HEK293 (cell line): ENCODE measurements around the gene UBE2J2.
A peak's percentile ranks its signal among the peaks of the same experiment; 100 is the strongest.

ENCODE experiments used
- HOXC10 ChIP-seq: sonication (generic); formaldehyde crosslinking; IDR thresholded peaks from 2 replicates; pipeline ENCODE4 v1.8.1; 2023; ENCODE audit warnings: mild to moderate bottlenecking, missing genetic modification reagents
- MZF1 ChIP-seq: fragments of 450-650 bp; formaldehyde crosslinking; IDR thresholded peaks from 2 replicates; pipeline ENCODE4 v1.5.1; 2017; ENCODE audit warnings: missing biosample characterization, missing genetic modification characterization, borderline replicate concordance
- ZBTB1 ChIP-seq: fragments of 450-650 bp; formaldehyde crosslinking; IDR thresholded peaks from 2 replicates; pipeline ENCODE4 v1.5.1; 2016; ENCODE audit warnings: missing biosample characterization, missing genetic modification characterization
- ZBTB8A ChIP-seq: fragments of 450-650 bp; formaldehyde crosslinking; IDR thresholded peaks from 2 replicates; pipeline ENCODE4 v1.5.1; 2016; ENCODE audit warnings: missing biosample characterization, missing genetic modification characterization
- ZFP3 ChIP-seq: fragments of 450-650 bp; formaldehyde crosslinking; IDR thresholded peaks from 2 replicates; pipeline ENCODE4 v1.5.1; 2016; ENCODE audit warnings: low read depth, missing biosample characterization, missing genetic modification characterization
- ZFP41 ChIP-seq: fragments of 450-650 bp; formaldehyde crosslinking; IDR thresholded peaks from 2 replicates; pipeline ENCODE4 v1.5.1; 2016; ENCODE audit warnings: missing biosample characterization, missing genetic modification characterization, borderline replicate concordance
- ZNF114 ChIP-seq: fragments of 450-650 bp; formaldehyde crosslinking; IDR thresholded peaks from 2 replicates; pipeline ENCODE4 v1.5.0; 2017; ENCODE audit warnings: missing biosample characterization, missing genetic modification characterization
- ZNF132 ChIP-seq: fragments of 450-650 bp; formaldehyde crosslinking; IDR thresholded peaks from 2 replicates; pipeline ENCODE4 v1.5.1; 2017; ENCODE audit warnings: missing biosample characterization, missing genetic modification characterization, borderline replicate concordance
- ZNF133 ChIP-seq: fragments of 450-650 bp; formaldehyde crosslinking; IDR thresholded peaks from 2 replicates; pipeline ENCODE4 v1.5.1; 2016; ENCODE audit warnings: missing biosample characterization, missing genetic modification characterization
- ZNF211 ChIP-seq: fragments of 450-650 bp; formaldehyde crosslinking; IDR thresholded peaks from 2 replicates; pipeline ENCODE4 v1.5.1; 2016; ENCODE audit warnings: low read depth, missing biosample characterization, missing genetic modification characterization
- ZNF366 ChIP-seq: fragments of 450-650 bp; formaldehyde crosslinking; conservative IDR thresholded peaks from 2 replicates; pipeline ENCODE4 v1.5.1; 2016; ENCODE audit warnings: missing biosample characterization, missing genetic modification characterization
- ZNF416 ChIP-seq: fragments of 450-650 bp; formaldehyde crosslinking; IDR thresholded peaks from 2 replicates; pipeline ENCODE4 v1.5.1; 2016; ENCODE audit warnings: missing biosample characterization, missing genetic modification characterization
- ZNF433 ChIP-seq: fragments of 450-650 bp; formaldehyde crosslinking; IDR thresholded peaks from 2 replicates; pipeline ENCODE4 v1.5.1; 2016; ENCODE audit warnings: missing biosample characterization, missing genetic modification characterization, low read depth
- ZNF473 ChIP-seq: fragments of 450-650 bp; formaldehyde crosslinking; IDR thresholded peaks from 2 replicates; pipeline ENCODE4 v1.5.1; 2017; ENCODE audit warnings: missing biosample characterization, missing genetic modification characterization
- ZNF48 ChIP-seq: fragments of 450-650 bp; formaldehyde crosslinking; IDR thresholded peaks from 2 replicates; pipeline ENCODE4 v1.5.1; 2016; ENCODE audit warnings: missing biosample characterization, missing genetic modification characterization
- ZNF501 ChIP-seq: fragments of 450-650 bp; formaldehyde crosslinking; IDR thresholded peaks from 2 replicates; pipeline ENCODE4 v1.5.1; 2016; ENCODE audit warnings: missing biosample characterization, missing genetic modification characterization
- ZNF544 ChIP-seq: fragments of 450-650 bp; formaldehyde crosslinking; IDR thresholded peaks from 2 replicates; pipeline ENCODE4 v1.5.0; 2017; ENCODE audit warnings: missing biosample characterization, missing genetic modification characterization
- ZNF548 ChIP-seq: fragments of 450-650 bp; formaldehyde crosslinking; IDR thresholded peaks from 2 replicates; pipeline ENCODE4 v1.5.1; 2016; ENCODE audit warnings: missing biosample characterization, missing genetic modification characterization
- ZNF549 ChIP-seq: fragments of 450-650 bp; IDR thresholded peaks from 2 replicates; pipeline ENCODE4 v1.5.1; 2018; ENCODE audit warnings: missing biosample characterization, missing genetic modification characterization, mild to moderate bottlenecking, inconsistent platforms, moderate library complexity
- ZNF654 ChIP-seq: fragments of 450-650 bp; formaldehyde crosslinking; IDR thresholded peaks from 2 replicates; pipeline ENCODE4 v1.5.1; 2016; ENCODE audit warnings: low read depth, missing biosample characterization, missing genetic modification characterization
- ZNF660 ChIP-seq: fragments of 450-650 bp; IDR thresholded peaks from 2 replicates; pipeline ENCODE4 v1.5.1; 2018; ENCODE audit warnings: missing biosample characterization, mild to moderate bottlenecking, missing genetic modification characterization
- ZNF768 ChIP-seq: fragments of 450-650 bp; formaldehyde crosslinking; IDR thresholded peaks from 2 replicates; pipeline ENCODE4 v1.5.1; 2018; ENCODE audit warnings: missing biosample characterization, mild to moderate bottlenecking, missing genetic modification characterization
- ZNF785 ChIP-seq: fragments of 450-650 bp; formaldehyde crosslinking; IDR thresholded peaks from 2 replicates; pipeline ENCODE4 v1.5.1; 2016; ENCODE audit warnings: missing biosample characterization, missing genetic modification characterization
- ZNF792 ChIP-seq: fragments of 450-650 bp; formaldehyde crosslinking; IDR thresholded peaks from 2 replicates; pipeline ENCODE4 v1.5.1; 2016; ENCODE audit warnings: missing biosample characterization, missing genetic modification characterization
- ZNF837 ChIP-seq: fragments of 450-650 bp; formaldehyde crosslinking; IDR thresholded peaks from 2 replicates; pipeline ENCODE4 v1.5.1; 2016; ENCODE audit warnings: missing biosample characterization, missing genetic modification characterization
- TF ChIP-seq, protein P1 (sequence below): fragments of 450-650 bp; formaldehyde crosslinking; conservative IDR thresholded peaks from 2 replicates; pipeline ENCODE4 v1.5.1; 2016; ENCODE audit warnings: low read depth, missing biosample characterization, missing genetic modification characterization
- TF ChIP-seq, protein P2 (sequence below): fragments of 450-650 bp; formaldehyde crosslinking; IDR thresholded peaks from 2 replicates; pipeline ENCODE4 v1.5.1; 2016; ENCODE audit warnings: missing biosample characterization, missing genetic modification characterization
- TF ChIP-seq, protein P3 (sequence below): fragments of 450-650 bp; formaldehyde crosslinking; IDR thresholded peaks from 2 replicates; pipeline ENCODE4 v1.5.1; 2017; ENCODE audit warnings: missing biosample characterization, missing genetic modification characterization
- TF ChIP-seq, protein P4 (sequence below): fragments of 450-650 bp; formaldehyde crosslinking; IDR thresholded peaks from 2 replicates; pipeline ENCODE4 v1.5.1; 2017; ENCODE audit warnings: missing biosample characterization, missing genetic modification characterization
- TF ChIP-seq, protein P5 (sequence below): fragments of 450-650 bp; formaldehyde crosslinking; IDR thresholded peaks from 2 replicates; pipeline ENCODE4 v1.5.1; 2016; ENCODE audit warnings: missing biosample characterization, missing genetic modification characterization

UBE2J2 gene

DNA sequence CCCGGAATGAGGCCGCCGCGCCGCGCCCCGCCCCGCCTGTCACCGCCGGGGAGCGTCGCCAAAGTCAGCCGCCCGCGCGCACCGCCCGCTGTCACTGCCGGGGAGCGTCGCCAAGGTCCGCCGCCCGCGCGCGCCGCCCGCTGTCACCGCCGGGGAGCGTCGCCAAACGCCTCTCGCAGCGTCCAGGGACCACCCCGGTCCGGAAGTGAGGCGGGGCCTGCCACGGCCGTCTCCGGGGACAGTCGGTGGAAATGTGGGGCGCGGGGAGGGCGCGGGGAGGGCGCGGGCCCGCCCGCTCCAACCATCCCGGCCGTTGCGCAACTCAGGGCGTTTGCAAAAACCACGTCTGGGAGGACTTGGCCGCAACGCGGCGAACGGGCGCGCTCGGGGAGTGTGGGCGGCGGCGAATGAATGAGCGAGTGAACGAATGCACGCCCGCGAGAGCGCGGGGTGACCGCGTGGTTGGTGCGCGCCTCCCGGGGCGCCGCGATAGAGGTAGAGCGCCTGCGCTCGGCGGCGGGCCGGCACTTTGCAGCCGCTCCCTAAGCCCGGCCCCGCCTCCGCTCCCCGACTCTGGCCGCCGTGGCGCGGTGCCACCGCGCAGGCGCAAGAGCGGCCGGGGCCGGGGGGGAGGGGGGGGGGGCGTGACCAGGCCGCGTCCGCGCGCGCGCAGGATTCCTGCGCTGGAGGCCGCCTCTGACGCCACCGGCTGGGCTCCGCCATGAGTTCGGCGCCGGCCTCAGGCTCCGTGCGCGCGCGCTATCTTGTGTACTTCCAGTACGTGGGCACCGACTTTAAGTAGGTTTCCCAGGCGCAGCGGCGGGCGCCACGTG is 34.5 kb upstream of the UBE2J2 start, which contains the start of the genes ACAP3 and PUSL1 (continued):
- TF ChIP-seq, protein P1, sequence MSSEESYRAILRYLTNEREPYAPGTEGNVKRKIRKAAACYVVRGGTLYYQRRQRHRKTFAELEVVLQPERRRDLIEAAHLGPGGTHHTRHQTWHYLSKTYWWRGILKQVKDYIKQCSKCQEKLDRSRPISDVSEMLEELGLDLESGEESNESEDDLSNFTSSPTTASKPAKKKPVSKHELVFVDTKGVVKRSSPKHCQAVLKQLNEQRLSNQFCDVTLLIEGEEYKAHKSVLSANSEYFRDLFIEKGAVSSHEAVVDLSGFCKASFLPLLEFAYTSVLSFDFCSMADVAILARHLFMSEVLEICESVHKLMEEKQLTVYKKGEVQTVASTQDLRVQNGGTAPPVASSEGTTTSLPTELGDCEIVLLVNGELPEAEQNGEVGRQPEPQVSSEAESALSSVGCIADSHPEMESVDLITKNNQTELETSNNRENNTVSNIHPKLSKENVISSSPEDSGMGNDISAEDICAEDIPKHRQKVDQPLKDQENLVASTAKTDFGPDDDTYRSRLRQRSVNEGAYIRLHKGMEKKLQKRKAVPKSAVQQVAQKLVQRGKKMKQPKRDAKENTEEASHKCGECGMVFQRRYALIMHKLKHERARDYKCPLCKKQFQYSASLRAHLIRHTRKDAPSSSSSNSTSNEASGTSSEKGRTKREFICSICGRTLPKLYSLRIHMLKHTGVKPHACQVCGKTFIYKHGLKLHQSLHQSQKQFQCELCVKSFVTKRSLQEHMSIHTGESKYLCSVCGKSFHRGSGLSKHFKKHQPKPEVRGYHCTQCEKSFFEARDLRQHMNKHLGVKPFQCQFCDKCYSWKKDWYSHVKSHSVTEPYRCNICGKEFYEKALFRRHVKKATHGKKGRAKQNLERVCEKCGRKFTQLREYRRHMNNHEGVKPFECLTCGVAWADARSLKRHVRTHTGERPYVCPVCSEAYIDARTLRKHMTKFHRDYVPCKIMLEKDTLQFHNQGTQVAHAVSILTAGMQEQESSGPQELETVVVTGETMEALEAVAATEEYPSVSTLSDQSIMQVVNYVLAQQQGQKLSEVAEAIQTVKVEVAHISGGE (tag by site-specific recombination) = peak; percentile 61; the same call in 1 of the 2 replicates
- no peak for TF ChIP-seq ZNF544 (tag by site-specific recombination)
- TF ChIP-seq, protein P2, sequence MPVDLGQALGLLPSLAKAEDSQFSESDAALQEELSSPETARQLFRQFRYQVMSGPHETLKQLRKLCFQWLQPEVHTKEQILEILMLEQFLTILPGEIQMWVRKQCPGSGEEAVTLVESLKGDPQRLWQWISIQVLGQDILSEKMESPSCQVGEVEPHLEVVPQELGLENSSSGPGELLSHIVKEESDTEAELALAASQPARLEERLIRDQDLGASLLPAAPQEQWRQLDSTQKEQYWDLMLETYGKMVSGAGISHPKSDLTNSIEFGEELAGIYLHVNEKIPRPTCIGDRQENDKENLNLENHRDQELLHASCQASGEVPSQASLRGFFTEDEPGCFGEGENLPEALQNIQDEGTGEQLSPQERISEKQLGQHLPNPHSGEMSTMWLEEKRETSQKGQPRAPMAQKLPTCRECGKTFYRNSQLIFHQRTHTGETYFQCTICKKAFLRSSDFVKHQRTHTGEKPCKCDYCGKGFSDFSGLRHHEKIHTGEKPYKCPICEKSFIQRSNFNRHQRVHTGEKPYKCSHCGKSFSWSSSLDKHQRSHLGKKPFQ (tag by site-specific recombination) = no peak
- TF ChIP-seq ZBTB8A (tag by site-specific recombination) = peak; percentile 99
- 0 out of 2 replicates have a peak, but pooled peaks have one; percentile 17 for TF ChIP-seq ZNF837 (tag by site-specific recombination)
- TF ChIP-seq ZNF132 (tag by site-specific recombination) = no peak
- TF ChIP-seq ZNF211 = no peak
- TF ChIP-seq ZNF660 (tag by site-specific recombination) = peak; percentile 74; the same call in 1 of the 2 replicates
- TF ChIP-seq, protein P3, sequence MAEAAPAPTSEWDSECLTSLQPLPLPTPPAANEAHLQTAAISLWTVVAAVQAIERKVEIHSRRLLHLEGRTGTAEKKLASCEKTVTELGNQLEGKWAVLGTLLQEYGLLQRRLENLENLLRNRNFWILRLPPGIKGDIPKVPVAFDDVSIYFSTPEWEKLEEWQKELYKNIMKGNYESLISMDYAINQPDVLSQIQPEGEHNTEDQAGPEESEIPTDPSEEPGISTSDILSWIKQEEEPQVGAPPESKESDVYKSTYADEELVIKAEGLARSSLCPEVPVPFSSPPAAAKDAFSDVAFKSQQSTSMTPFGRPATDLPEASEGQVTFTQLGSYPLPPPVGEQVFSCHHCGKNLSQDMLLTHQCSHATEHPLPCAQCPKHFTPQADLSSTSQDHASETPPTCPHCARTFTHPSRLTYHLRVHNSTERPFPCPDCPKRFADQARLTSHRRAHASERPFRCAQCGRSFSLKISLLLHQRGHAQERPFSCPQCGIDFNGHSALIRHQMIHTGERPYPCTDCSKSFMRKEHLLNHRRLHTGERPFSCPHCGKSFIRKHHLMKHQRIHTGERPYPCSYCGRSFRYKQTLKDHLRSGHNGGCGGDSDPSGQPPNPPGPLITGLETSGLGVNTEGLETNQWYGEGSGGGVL (tag by site-specific recombination) = peak; percentile 81
- TF ChIP-seq ZBTB1 (tag by site-specific recombination) = peak; percentile 87; the same call in 1 of the 2 replicates
- TF ChIP-seq, protein P4, sequence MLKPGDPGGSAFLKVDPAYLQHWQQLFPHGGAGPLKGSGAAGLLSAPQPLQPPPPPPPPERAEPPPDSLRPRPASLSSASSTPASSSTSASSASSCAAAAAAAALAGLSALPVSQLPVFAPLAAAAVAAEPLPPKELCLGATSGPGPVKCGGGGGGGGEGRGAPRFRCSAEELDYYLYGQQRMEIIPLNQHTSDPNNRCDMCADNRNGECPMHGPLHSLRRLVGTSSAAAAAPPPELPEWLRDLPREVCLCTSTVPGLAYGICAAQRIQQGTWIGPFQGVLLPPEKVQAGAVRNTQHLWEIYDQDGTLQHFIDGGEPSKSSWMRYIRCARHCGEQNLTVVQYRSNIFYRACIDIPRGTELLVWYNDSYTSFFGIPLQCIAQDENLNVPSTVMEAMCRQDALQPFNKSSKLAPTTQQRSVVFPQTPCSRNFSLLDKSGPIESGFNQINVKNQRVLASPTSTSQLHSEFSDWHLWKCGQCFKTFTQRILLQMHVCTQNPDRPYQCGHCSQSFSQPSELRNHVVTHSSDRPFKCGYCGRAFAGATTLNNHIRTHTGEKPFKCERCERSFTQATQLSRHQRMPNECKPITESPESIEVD = no peak
- TF ChIP-seq ZNF114 (tag by site-specific recombination) = no peak
- TF ChIP-seq, protein P5, sequence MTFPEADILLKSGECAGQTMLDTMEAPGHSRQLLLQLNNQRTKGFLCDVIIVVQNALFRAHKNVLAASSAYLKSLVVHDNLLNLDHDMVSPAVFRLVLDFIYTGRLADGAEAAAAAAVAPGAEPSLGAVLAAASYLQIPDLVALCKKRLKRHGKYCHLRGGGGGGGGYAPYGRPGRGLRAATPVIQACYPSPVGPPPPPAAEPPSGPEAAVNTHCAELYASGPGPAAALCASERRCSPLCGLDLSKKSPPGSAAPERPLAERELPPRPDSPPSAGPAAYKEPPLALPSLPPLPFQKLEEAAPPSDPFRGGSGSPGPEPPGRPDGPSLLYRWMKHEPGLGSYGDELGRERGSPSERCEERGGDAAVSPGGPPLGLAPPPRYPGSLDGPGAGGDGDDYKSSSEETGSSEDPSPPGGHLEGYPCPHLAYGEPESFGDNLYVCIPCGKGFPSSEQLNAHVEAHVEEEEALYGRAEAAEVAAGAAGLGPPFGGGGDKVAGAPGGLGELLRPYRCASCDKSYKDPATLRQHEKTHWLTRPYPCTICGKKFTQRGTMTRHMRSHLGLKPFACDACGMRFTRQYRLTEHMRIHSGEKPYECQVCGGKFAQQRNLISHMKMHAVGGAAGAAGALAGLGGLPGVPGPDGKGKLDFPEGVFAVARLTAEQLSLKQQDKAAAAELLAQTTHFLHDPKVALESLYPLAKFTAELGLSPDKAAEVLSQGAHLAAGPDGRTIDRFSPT = peak; percentile 50; the same call in 1 of the 2 replicates
- no peak for TF ChIP-seq ZNF654 (tag by site-specific recombination)
- no peak for TF ChIP-seq ZNF473 (tag by site-specific recombination)
- peak; percentile 54 for TF ChIP-seq ZNF501 (tag by site-specific recombination)
- peak; percentile 95 for TF ChIP-seq ZNF366 (tag by site-specific recombination)
- TF ChIP-seq ZNF133 (tag by site-specific recombination) = no peak
- no peak for TF ChIP-seq ZNF433 (tag by site-specific recombination)
- no peak for TF ChIP-seq ZNF792 (tag by site-specific recombination)
- no peak for TF ChIP-seq ZNF768
- TF ChIP-seq ZFP41 (tag by site-specific recombination) = no peak
- TF ChIP-seq MZF1 (tag by site-specific recombination) = no peak; the same call in 1 of the 2 replicates
- no peak for TF ChIP-seq ZNF549 (tag by site-specific recombination)
- TF ChIP-seq ZNF785 (tag by site-specific recombination) = peak; percentile 60; the same call in 1 of the 2 replicates
- TF ChIP-seq ZFP3 (tag by site-specific recombination) = no peak
- no peak for TF ChIP-seq ZNF416 (tag by site-specific recombination)
- no peak for TF ChIP-seq HOXC10
- no peak for TF ChIP-seq ZNF548 (tag by site-specific recombination)
- TF ChIP-seq ZNF48 (tag by site-specific recombination) = no peak
